B cell (primary cell): ENCODE data around the gene TAGLN3. TPM values are rescaled to one million over a fixed set of nuclear protein-coding genes. Genes with fewer than 3 reads are reported as not detected.

Source experiments
- ATAC-seq: fragments of 200-7000 bp; cut with Tn5 transposase; one replicate; pipeline ENCODE4 v1.10.0; 2021; ENCODE audit warnings: low read depth, mild to moderate bottlenecking, moderate number of reproducible peaks, moderate library complexity
- CTCF ChIA-PET: fragments of 350-600 bp; sonication (Branson Sonifier 250); formaldehyde crosslinking; loops from one replicate; lab custom pipeline; 2021; ENCODE audit warnings: antibody characterized with exemption, inconsistent platforms; lab: Charles Lee
- POLR2A ChIA-PET: fragments of 350-600 bp; sonication (Branson Sonifier 250); formaldehyde crosslinking; loops from one replicate; lab custom pipeline; 2021; ENCODE audit warnings: antibody characterized with exemption; lab: Charles Lee
- DNase-seq: peaks from one replicate; pipeline ENCODE4 v3.0.0; 2013
- H2AFZ ChIP-seq: 2 replicates; pipeline ENCODE4 v1.6.1; 2012; ENCODE audit warnings: mild to moderate bottlenecking, low read depth, low read length; ENCODE audit not compliant: insufficient read depth, poor library complexity, severe bottlenecking
- H3K27ac ChIP-seq, 2 donors: 1 replicate in 1 of 2; 2 replicates in 1 of 2; pipeline ENCODE4 v1.5.1; 2012 to 2013; ENCODE audit warnings: low read length in 2 of 2, mild to moderate bottlenecking in 2 of 2, moderate library complexity in 1 of 2
- H3K27me3 ChIP-seq, 4 experiments: fragments of 200-600 bp in 1 of 4; sonication (generic) in 1 of 4; replicated peaks in 1 of 4; 1 replicate in 2 of 4; 2 replicates in 2 of 4; pipeline versions ENCODE4 v1.6.1 to v1.7.0; 2013 to 2016; ENCODE audit warnings: low read length in 3 of 4, mild to moderate bottlenecking in 2 of 4, mixed read lengths in 1 of 4, moderate library complexity in 1 of 4; ENCODE audit not compliant: insufficient read depth in 4 of 4, control insufficient read depth in 3 of 4; ENCODE audit errors: control extremely low read depth in 1 of 4
- H3K36me3 ChIP-seq, 2 experiments: replicated peaks in 1 of 2; 1 replicate in 1 of 2; 2 replicates in 1 of 2; pipeline versions ENCODE4 v1.6.1 to v1.7.1; 2013; ENCODE audit warnings: low read length in 1 of 2; ENCODE audit not compliant: insufficient read depth in 2 of 2, control insufficient read depth in 1 of 2; ENCODE audit errors: control extremely low read depth in 1 of 2, extremely low read depth in 1 of 2
- H3K4me1 ChIP-seq, 2 donors: fragments of 200-600 bp in 1 of 2; sonication (generic) in 1 of 2; 1 replicate in 1 of 2; 2 replicates in 1 of 2; pipeline versions ENCODE4 v1.5.1 to v1.6.1; 2013 to 2017; ENCODE audit warnings: low read length in 2 of 2; ENCODE audit not compliant: control insufficient read depth in 2 of 2, insufficient read depth in 2 of 2
- H3K4me2 ChIP-seq: replicated peaks from 2 replicates; pipeline ENCODE3; 2012; ENCODE audit warnings: mild to moderate bottlenecking, low read depth, low read length; ENCODE audit not compliant: poor library complexity, severe bottlenecking
- H3K4me3 ChIP-seq, 5 experiments: fragments of 200-600 bp in 1 of 5; sonication (generic) in 1 of 5; 1 replicate in 3 of 5; 2 replicates in 2 of 5; pipeline versions ENCODE4 v1.5.1 to v1.7.0; 2011 to 2016; ENCODE audit warnings: low read length in 4 of 5, mild to moderate bottlenecking in 4 of 5, low read depth in 2 of 5, control low read depth in 1 of 5, moderate library complexity in 1 of 5; ENCODE audit not compliant: insufficient read depth in 1 of 5; ENCODE audit errors: control extremely low read depth in 1 of 5, extremely low read depth in 1 of 5
- H3K79me2 ChIP-seq: fragments of 200-600 bp; sonication (generic); one replicate; pipeline ENCODE4 v1.6.0; 2016; ENCODE audit warnings: low read length; ENCODE audit not compliant: control insufficient read depth, insufficient read depth
- H3K9ac ChIP-seq: fragments of 200-600 bp; sonication (generic); 2 replicates; pipeline ENCODE4 v1.6.1; 2017; ENCODE audit warnings: mild to moderate bottlenecking, low read length, moderate library complexity
- H3K9me3 ChIP-seq, 3 donors: one replicate each; pipeline versions ENCODE4 v1.6.1 to v1.7.1; 2013; ENCODE audit warnings: low read length in 2 of 3; ENCODE audit not compliant: control insufficient read depth in 2 of 3, insufficient read depth in 1 of 3; ENCODE audit errors: control extremely low read depth in 1 of 3
- H4K20me1 ChIP-seq: 2 replicates; pipeline ENCODE4 v1.6.0; 2012; ENCODE audit warnings: mild to moderate bottlenecking, low read length; ENCODE audit not compliant: insufficient read depth, control insufficient read depth, poor library complexity, severe bottlenecking
- H3K27ac Mint-ChIP-seq: one replicate; pipeline ENCODE4 v1.8.0; 2021; ENCODE audit warnings: mixed read lengths
- H3K27me3 Mint-ChIP-seq: one replicate; pipeline ENCODE4 v1.8.0; 2021; ENCODE audit warnings: mixed read lengths
- H3K4me1 Mint-ChIP-seq: one replicate; pipeline ENCODE4 v1.8.0; 2021; ENCODE audit warnings: mixed read lengths
- H3K4me3 Mint-ChIP-seq: one replicate; pipeline ENCODE4 v1.8.0; 2021; ENCODE audit warnings: mixed read lengths
- H3K9me3 Mint-ChIP-seq: one replicate; pipeline ENCODE4 v1.8.0; 2022; ENCODE audit warnings: mixed read lengths; ENCODE audit not compliant: insufficient read depth
- CTCF ChIP-seq: fragments of 200-600 bp; IDR thresholded peaks from one replicate; pipeline ENCODE4 v1.8.0; 2022; ENCODE audit warnings: antibody characterized with exemption, mild to moderate bottlenecking
- EZH2 ChIP-seq: IDR thresholded peaks from 2 replicates; pipeline ENCODE4 v1.6.1; 2012; ENCODE audit warnings: borderline replicate concordance, low read depth, mild to moderate bottlenecking, moderate library complexity, low read length; ENCODE audit not compliant: insufficient read depth, poor library complexity, severe bottlenecking
- WGBS: methylation state at CpG from one replicate; pipeline ENCODE4 v1.1.5; 2013; ENCODE audit warnings: missing lambda C conversion rate; ENCODE audit not compliant: insufficient coverage; 5-methylcytosine and 5-hydroxymethylcytosine counted together
- intact Hi-C: fragments of 100-400 bp; cut with micrococcal nuclease; formaldehyde crosslinking; loops from one replicate; pipeline ENCODE4 v1.10.0; 2022
- polyA plus RNA-seq: library from polyadenylated mRNA; depleted of rRNA; stranded (reverse); fragments of >200 nt; gene quantifications from 2 replicates; pipeline ENCODE4 v1.2.3, GENCODE V29; 2012
- total RNA-seq, 2 donors: library from RNA; stranded (reverse); fragments of 120-200 nt in 1 of 2; gene quantifications; 1 replicate in 1 of 2; 2 replicates in 1 of 2; pipeline versions ENCODE4 v1.2.3 to v1.2.4, GENCODE V29; 2013 to 2022

Gene TAGLN3
- total and polyA plus RNA-seq, 2 donors (not counting 1 experiment from before 2014, with no cell fraction given) = not detected

- H3K9me3 Mint-ChIP-seq = no peaks in the 10 kb centered on the region
- H3K27ac ChIP-seq = no peak overlapping the region
- no peak overlapping the region for H3K4me2 ChIP-seq
- no peak overlapping the region for H3K9ac ChIP-seq
- TF ChIP-seq CTCF (no peak), EZH2 (no peak)
- ChIA-PET POLR2A (no interaction called here), CTCF (interaction anchor here (0.7 to 13.1 kb wide), 32 partner anchors 10 to 756 kb away, joined by 3 to 366 read pairs (median 4); partner anchors contain the start of genes ABHD10 and PHLDB2)
- ATAC-seq = no peak
- no peaks in the 10 kb centered on the region for H3K9me3 ChIP-seq
- intact Hi-C loops = loop anchor here (5.0 kb wide), 1 partner anchor 106 kb away; no protein-coding TSS in a partner anchor
- no peaks in the 10 kb centered on the region for H3K27me3 Mint-ChIP-seq
- H3K4me1 Mint-ChIP-seq = peaks cover 4% of the 10 kb centered on the region
- H3K27ac Mint-ChIP-seq = no peak overlapping the region
- no peak for DNase-seq
- peaks cover 2 to 8% of the 10 kb centered on the region in 2 donors for H3K4me1 ChIP-seq
- H3K27me3 ChIP-seq = no peaks in the 10 kb centered on the region
- WGBS = no CpG with 5 or more reads among the region's 5 CpGs
- H4K20me1 ChIP-seq = no peaks in the 10 kb centered on the region
- H3K4me3 ChIP-seq = no peak overlapping the region
- H2AFZ ChIP-seq = no peak overlapping the region
- no peaks in the 10 kb centered on the region for H3K79me2 ChIP-seq
- no peaks in the 10 kb centered on the region for H3K36me3 ChIP-seq
- H3K4me3 Mint-ChIP-seq = no peak overlapping the region
Measured at GRCh38 chr3:111968319-111969054, 30.2 kb upstream of the TAGLN3 start.

GRCh38 chr3:111970376-111970775 is 28.3 kb upstream of the TAGLN3 start:
- no peaks in the 10 kb centered on the region for H4K20me1 ChIP-seq
- intact Hi-C loops = loop anchor here (10.0 kb wide), 1 partner anchor 896 kb away; the partner anchor contains the start of gene NECTIN3
- H3K27me3 ChIP-seq = no peaks in the 10 kb centered on the region
- H3K9me3 ChIP-seq = no peaks in the 10 kb centered on the region
- H3K4me1 Mint-ChIP-seq = peaks cover 4% of the 10 kb centered on the region
- H2AFZ ChIP-seq = no peak overlapping the region
- no peaks in the 10 kb centered on the region for H3K36me3 ChIP-seq
- peaks cover 2 to 8% of the 10 kb centered on the region in 2 donors for H3K4me1 ChIP-seq
- TF ChIP-seq EZH2 (no peak), CTCF (no peak)
- H3K9ac ChIP-seq = no peak overlapping the region
- WGBS = no CpG with 5 or more reads among the region's 3 CpGs
- no peaks in the 10 kb centered on the region for H3K9me3 Mint-ChIP-seq
- ChIA-PET POLR2A (no interaction called here), CTCF (interaction anchor here (0.9 to 13.1 kb wide), 5 partner anchors 8 to 392 kb away, joined by 3 to 366 read pairs (median 33); partner anchors contain the start of gene ABHD10)
- H3K4me2 ChIP-seq = no peak overlapping the region
- H3K79me2 ChIP-seq = no peaks in the 10 kb centered on the region
- H3K27me3 Mint-ChIP-seq = no peaks in the 10 kb centered on the region
- DNase-seq (no peak), ATAC-seq (no peak)
- H3K4me3 Mint-ChIP-seq = no peak overlapping the region
- no peak overlapping the region for H3K27ac ChIP-seq
- H3K27ac Mint-ChIP-seq = no peak overlapping the region
- no peak overlapping the region for H3K4me3 ChIP-seq
